Esophagus squamous epithelium (tissue), 5 donors: ENCODE results near the gene TLR6. TPM values are rescaled to one million over a fixed set of nuclear protein-coding genes. Genes with fewer than 3 reads are reported as not detected.
A peak's percentile ranks its signal among the peaks of the same experiment; 100 is the strongest.

ENCODE experiments used
- DNase-seq: peaks from one replicate; lab custom pipeline; 2025; lab: John Stamatoyannopoulos, UW
- H3K27ac ChIP-seq, 4 donors: fragments of 200-600 bp; sonication (generic); one replicate each; pipeline ENCODE4 v1.5.1; 2016 to 2019; ENCODE audit warnings: mild to moderate bottlenecking in 1 of 4
- H3K27me3 ChIP-seq, 4 donors: fragments of 200-600 bp; sonication (generic); 1 replicate in 3 of 4; 2 replicates in 1 of 4; pipeline versions ENCODE4 v1.5.1 to v1.6.0; 2017 to 2021; ENCODE audit warnings: antibody characterized with exemption in 1 of 4
- H3K36me3 ChIP-seq, 3 donors: fragments of 200-600 bp; sonication (generic); one replicate each; pipeline ENCODE4 v1.5.1; 2016 to 2019
- H3K4me1 ChIP-seq, 3 donors: fragments of 200-600 bp; sonication (generic); one replicate each; pipeline ENCODE4 v1.5.1; 2017 to 2019
- H3K4me3 ChIP-seq, 4 donors: fragments of 200-600 bp; sonication (generic); 1 replicate in 3 of 4; 2 replicates in 1 of 4; pipeline ENCODE4 v1.5.1; 2016 to 2019; ENCODE audit warnings: mild to moderate bottlenecking in 2 of 4, moderate library complexity in 1 of 4
- H3K9me3 ChIP-seq, 3 donors: fragments of 200-600 bp; sonication (generic); one replicate each; pipeline ENCODE4 v1.5.1; 2016 to 2019
- CTCF ChIP-seq, 6 experiments: fragments of 450-650 bp in 4 of 6; fragments of 200-600 bp in 2 of 6; sonication (generic) in 2 of 6; IDR thresholded peaks; one replicate each; pipeline ENCODE4 v1.5.1; 2016 to 2019; ENCODE audit warnings: antibody characterized with exemption in 6 of 6, mild to moderate bottlenecking in 4 of 6, moderate library complexity in 4 of 6
- POLR2A ChIP-seq, 4 donors: fragments of 450-650 bp; IDR thresholded peaks; one replicate each; pipeline ENCODE4 v1.6.1; 2017; ENCODE audit warnings: antibody characterized with exemption in 4 of 4, mild to moderate bottlenecking in 4 of 4, moderate library complexity in 3 of 4
- WGBS, 2 donors: methylation state at CpG; one replicate each; pipeline ENCODE4 v1.1.5; 2018; 5-methylcytosine and 5-hydroxymethylcytosine counted together
- intact Hi-C: fragments of 100-400 bp; cut with DNase I; formaldehyde crosslinking; loops from one replicate; pipeline ENCODE4 v1.15.0; 2022
- total RNA-seq, 4 donors: library from RNA; depleted of rRNA; stranded (reverse); fragments of >200 nt; gene quantifications; one replicate each; pipeline ENCODE4 v1.1.0, GENCODE V29; 2016
- donor health status: DM: yes; HTN: yes; CAD: no.

TLR6 gene
- total RNA-seq, 4 donors from 2014 or later: 1.1 to 3.3 (median 2.5) TPM

GRCh38 chr4:38868059-38868960 is 11.7 kb upstream of the TLR6 start:
- Histone ChIP-seq H3K36me3 (peaks cover 0 to 12% (median 0%) of the 10 kb centered on the region in 3 donors), H3K27me3 (no peaks in the 10 kb centered on the region), H3K9me3 (no peaks in the 10 kb centered on the region), H3K4me3 (peak overlapping the region; percentile 58 to 92 (median 83)), H3K27ac (peak overlapping the region; percentile 87 to 98 (median 97)), H3K4me1 (peaks cover 9 to 61% (median 34%) of the 10 kb centered on the region in 3 donors)
- no peak for DNase-seq
- 17 to 29% methylated on average over 17 to 19 of the region's 30 CpGs for WGBS, 2 donors
- TF ChIP-seq POLR2A (IDR thresholded peaks at IDR 0.05): no peak
- TF ChIP-seq CTCF (IDR thresholded peaks at IDR 0.05): no peak
- intact Hi-C loops: loop anchor here (10.0 kb wide), 1 partner anchor 104 kb away; no protein-coding TSS in a partner anchor

- no peak for TF ChIP-seq CTCF (IDR thresholded peaks at IDR 0.05)
- peak in 2 of 4 donors; percentile 40 to 48 for TF ChIP-seq POLR2A (IDR thresholded peaks at IDR 0.05)
- no peak for DNase-seq
- H3K36me3 ChIP-seq: peaks cover 0 to 12% (median 0%) of the 10 kb centered on the region in 3 donors
- H3K27ac ChIP-seq: peak within 1 kb of the TSS; percentile 87 to 98 (median 97)
- intact Hi-C loops: loop anchor here (10.0 kb wide), 1 partner anchor 103 kb away; no protein-coding TSS in a partner anchor
- peaks cover 6 to 53% (median 28%) of the 10 kb centered on the region in 3 donors for H3K4me1 ChIP-seq
- no peaks in the 10 kb centered on the region for H3K27me3 ChIP-seq
- H3K9me3 ChIP-seq: no peaks in the 10 kb centered on the region
- WGBS, 2 donors: 0% methylated on average over 1 to 2 of the region's 66 CpGs
- peak within 1 kb of the TSS; percentile 58 to 92 (median 83) for H3K4me3 ChIP-seq
Observed at GRCh38 chr4:38867478-38868058, 11.0 kb upstream of the TLR6 start, which contains the start of gene FAM114A1. Gene FAM114A1 (plus strand): TSS chr4:38867806. CDS start chr4:38878079, 10,273 bp downstream.

GRCh38 chr4:38866973-38867477 is 10.4 kb upstream of the TLR6 start:
- peak overlapping the region; percentile 87 to 98 (median 97) for H3K27ac ChIP-seq
- WGBS, 2 donors: 39 to 46% methylated on average over 10 to 11 of the region's 11 CpGs
- H3K4me3 ChIP-seq: peak overlapping the region; percentile 58 to 92 (median 83)
- no peaks in the 10 kb centered on the region for H3K9me3 ChIP-seq
- DNase-seq: no peak
- H3K4me1 ChIP-seq: peaks cover 6 to 48% (median 25%) of the 10 kb centered on the region in 3 donors
- peaks cover 0 to 12% (median 0%) of the 10 kb centered on the region in 3 donors for H3K36me3 ChIP-seq
- TF ChIP-seq POLR2A (IDR thresholded peaks at IDR 0.05): no peak
- TF ChIP-seq CTCF (IDR thresholded peaks at IDR 0.05): peak in 1 of 6 experiments; percentile 7
- H3K27me3 ChIP-seq: no peaks in the 10 kb centered on the region
- intact Hi-C loops: loop anchor here (10.0 kb wide), 1 partner anchor 102 kb away; no protein-coding TSS in a partner anchor

GRCh38 chr4:38865445-38865844 is 8.8 kb upstream of the TLR6 start:
- WGBS, 2 donors: 63 to 66% methylated on average over 6 of the region's 6 CpGs
- no peaks in the 10 kb centered on the region for H3K9me3 ChIP-seq
- no peaks in the 10 kb centered on the region for H3K27me3 ChIP-seq
- intact Hi-C loops: loop anchor here (10.0 kb wide), 1 partner anchor 101 kb away; no protein-coding TSS in a partner anchor
- H3K36me3 ChIP-seq: peaks cover 0 to 8% (median 0%) of the 10 kb centered on the region in 3 donors
- no peak for DNase-seq
- H3K4me3 ChIP-seq: no peak overlapping the region
- H3K4me1 ChIP-seq: peaks cover 6 to 32% (median 22%) of the 10 kb centered on the region in 3 donors
- no peak overlapping the region for H3K27ac ChIP-seq
- TF ChIP-seq POLR2A (IDR thresholded peaks at IDR 0.05): no peak
- no peak for TF ChIP-seq CTCF (IDR thresholded peaks at IDR 0.05)
